DMS53 (cell line): ENCODE data around the gene SLC22A31.
A peak's percentile ranks its signal among the peaks of the same experiment; 100 is the strongest.
"Not testable (repeated sequence)": the region's sequence is repeated elsewhere in the genome, so short reads cannot be mapped to it uniquely, and the experiment has no call there.

Experiments
- DNase-seq: peaks from one replicate; lab custom pipeline; 2025; lab: John Stamatoyannopoulos, UW

The SLC22A31 gene

DNA sequence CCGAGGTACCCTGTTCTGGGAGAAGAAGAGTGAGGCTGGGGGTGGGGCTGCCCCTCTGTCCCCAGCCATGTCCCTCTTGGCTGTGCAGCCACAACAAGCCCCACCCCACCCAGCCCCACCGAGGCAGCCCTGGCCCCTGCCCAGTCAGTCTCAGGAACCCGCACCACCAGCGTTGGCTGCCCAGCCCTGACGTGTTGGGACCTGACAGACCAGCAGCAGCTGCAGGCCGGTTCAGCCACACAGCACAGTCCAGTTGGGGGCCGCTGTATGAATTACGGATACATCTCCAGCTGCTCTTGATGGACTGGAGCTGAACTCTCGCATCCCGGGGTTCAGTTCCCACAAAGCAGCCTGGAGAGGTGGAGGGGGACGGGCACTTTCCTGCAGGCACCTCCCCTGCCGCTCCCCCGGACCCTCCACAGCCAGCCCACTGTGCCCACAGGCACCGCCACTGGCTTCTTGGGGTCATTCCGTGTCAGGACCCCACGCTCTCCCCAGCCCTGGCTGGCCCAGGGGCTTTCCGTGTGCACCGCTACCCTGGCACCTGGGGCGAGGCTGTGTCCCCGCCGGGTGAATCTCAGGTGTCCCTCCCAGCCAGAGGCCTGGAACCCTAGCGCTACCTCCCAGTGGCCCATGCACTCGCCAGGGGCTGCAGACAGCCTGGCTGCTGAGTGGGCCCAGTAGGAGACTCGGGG is 21.7 kb downstream of the SLC22A31 start:
- DNase-seq, result peak; percentile 24

- DNase-seq, result no peak
Observed at GRCh38 chr16:89177501-89177900, 22.8 kb downstream of the SLC22A31 start.

GRCh38 chr16:89176717-89177116 is 23.6 kb downstream of the SLC22A31 start:
- DNase-seq, result no peak

- no peak for DNase-seq
Observed at GRCh38 chr16:89176147-89176690, 24.1 kb downstream of the SLC22A31 start.

GRCh38 chr16:89175280-89176146 is 24.8 kb downstream of the SLC22A31 start:
- DNase-seq, result no peak

- no peak for DNase-seq
Observed at GRCh38 chr16:89174877-89175276, 25.5 kb downstream of the SLC22A31 start.

- DNase-seq, result no peak
Observed at GRCh38 chr16:89174055-89174827, 26.1 kb downstream of the SLC22A31 start.

GRCh38 chr16:89173174-89173921 is 27.0 kb downstream of the SLC22A31 start:
- DNase-seq, result no peak

DNA sequence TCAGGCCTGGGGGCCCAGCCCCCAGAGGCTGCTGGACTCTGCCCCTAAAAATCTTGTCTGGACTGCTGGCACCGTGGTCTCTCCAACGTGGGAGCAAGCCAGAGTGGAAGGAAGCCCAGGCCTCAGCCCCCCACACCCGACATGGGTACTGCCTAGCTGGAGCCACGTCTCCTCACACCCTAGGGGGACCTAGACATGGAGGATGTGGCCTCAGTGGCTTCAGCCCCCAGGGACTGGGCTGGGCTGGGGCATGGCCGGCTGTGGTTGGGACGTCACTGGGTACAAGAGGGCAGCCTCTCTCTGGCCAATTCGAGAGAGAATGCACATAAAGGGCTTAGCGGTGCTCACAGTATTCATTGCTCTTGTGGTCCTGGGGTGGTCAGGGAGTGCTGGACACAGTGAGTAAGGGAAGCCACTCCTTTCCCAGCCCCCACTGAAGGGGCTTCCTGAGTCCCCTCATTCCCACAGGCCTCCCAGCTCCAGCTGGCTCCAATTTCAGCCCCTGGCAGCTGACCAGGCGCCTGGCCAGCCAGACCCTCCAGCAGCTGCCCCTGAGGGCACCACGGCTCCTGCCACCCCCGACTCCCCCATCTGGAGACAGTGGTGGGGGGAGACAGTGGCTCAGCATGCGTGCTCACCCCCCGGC is 27.7 kb downstream of the SLC22A31 start:
- no peak for DNase-seq

- no peak for DNase-seq
Observed at GRCh38 chr16:89172171-89172527, 28.2 kb downstream of the SLC22A31 start.

GRCh38 chr16:89171216-89172170 is 28.8 kb downstream of the SLC22A31 start, which contains the start of gene CDH15:
Gene CDH15 (plus strand): TSS chr16:89171748. CDS start chr16:89171832, 84 bp downstream.
- DNase-seq, result peak; percentile 97

DNA sequence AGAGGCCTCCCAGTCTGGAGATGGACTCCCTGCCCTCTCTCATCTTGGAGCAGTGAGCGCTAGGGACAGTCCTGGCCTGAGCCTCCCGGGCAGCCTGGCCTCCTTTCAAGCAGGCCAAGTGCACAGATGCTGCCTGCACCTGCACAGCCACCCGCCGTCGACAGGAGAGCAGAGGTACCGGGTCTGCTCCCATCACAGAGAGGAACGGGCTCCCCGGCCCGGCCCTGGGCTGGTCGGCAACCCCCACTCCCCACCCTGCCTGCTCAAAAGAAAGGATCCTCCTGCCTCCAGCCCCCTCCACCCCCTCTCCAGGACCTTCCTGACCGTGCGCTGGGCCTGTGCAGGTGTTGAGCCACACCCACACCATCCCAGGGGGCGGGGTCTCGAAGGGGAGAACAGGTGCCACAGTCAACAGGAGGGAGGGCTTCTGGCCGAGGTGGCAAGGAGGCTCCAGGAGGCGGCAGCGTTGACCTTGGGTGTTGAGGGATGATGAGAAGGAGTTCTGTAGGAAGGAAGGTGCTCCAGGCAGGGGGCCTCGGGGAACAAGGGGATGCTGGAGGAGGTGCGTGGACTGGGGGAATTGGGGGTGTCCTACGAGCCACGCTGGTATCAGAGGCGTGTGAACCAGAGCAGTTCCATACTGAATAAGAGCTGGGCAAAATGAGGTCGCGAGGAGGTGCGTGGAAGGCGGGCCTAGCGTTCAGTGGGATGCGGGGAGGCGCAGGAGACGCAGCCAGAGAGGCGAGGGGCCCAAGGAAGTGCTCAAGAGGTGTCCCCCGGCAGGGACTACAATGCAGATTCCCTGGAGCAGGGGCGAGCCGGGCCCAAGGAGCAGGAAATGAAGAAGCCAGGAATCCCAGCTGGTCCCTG is 29.8 kb downstream of the SLC22A31 start:
- peak; percentile 89 for DNase-seq

DNA sequence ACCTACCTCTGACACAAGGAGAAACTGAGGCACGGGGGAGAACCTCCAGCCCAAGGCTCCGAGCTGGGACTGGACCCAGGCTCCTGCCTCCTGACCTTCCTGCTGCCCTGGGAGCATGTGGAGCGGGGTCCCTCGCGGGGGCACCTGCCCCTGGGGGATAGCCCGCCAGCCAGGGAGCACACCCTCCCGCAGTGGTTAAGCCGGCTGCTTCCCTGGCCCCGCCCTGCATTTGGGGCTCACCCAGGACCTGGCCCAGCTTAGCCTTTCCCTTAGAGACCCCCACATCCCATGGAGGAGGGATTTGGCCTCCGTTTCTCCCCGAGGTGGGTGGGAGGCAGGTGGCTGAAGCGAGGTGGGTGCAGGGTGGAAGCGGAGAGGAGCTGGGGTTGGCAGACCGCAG is 30.6 kb downstream of the SLC22A31 start:
- no peak for DNase-seq

- no peak for DNase-seq
Observed at GRCh38 chr16:89168381-89169189, 31.8 kb downstream of the SLC22A31 start.

DNA sequence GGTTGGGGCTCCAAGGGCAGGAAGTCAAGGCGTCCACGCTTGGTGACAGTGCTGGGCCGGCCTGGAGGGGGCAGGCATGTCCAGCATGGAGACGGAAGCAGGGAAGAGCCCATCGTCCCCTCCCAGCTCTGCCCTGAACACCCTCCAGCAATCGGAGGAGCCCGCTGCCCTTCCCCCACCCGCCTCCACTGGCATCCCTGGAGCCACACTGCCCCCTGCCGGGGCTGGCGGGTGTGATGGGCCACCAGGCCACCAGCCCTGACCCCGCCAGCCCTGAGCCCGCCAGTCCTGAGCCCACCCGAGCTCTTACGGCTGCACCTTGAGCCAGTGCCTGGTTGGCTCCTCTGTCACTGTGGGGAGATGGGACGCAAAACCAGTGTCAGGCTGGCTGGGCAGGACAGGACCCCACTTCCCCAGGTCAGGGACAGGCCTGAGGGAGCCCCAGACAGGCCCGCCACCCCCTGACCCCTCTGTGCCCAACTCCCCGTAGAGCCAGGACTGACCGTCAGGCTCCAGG is 32.9 kb downstream of the SLC22A31 start:
- peak; percentile 89 for DNase-seq

- DNase-seq, result no peak
Observed at GRCh38 chr16:89166696-89167424, 33.5 kb downstream of the SLC22A31 start.

DNA sequence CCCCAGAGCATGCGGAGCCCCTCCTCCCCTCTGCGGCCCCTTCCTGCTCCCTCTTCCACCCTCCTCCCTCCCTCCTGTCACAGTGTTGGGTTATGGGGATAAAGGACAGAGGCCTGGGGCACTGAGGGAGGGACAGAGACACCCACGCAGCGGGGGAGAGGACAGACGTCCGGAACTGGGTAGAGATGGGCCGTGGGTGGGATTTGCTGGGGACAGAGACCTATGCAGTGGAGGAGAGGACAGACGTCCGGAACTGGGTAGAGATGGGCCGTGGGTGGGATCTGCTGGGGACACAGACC is 34.7 kb downstream of the SLC22A31 start:
- DNase-seq, result not testable (repeated sequence)
